ENCODE results near the gene MAMLD1.

The MAMLD1 gene

GRCh38 chrX:150409964-150410363 is 46.8 kb downstream of the MAMLD1 start:
- Histone ChIP-seq H3K9me3 (ENCODE audit: control insufficient read depth, low read depth, low read length) (peaks cover 9% of the 10 kb centered on the region), H3K36me3 (ENCODE audit: control insufficient read depth, low read depth, low read length) (no peaks in the 10 kb centered on the region), H3K9ac (ENCODE audit: low read length) (no peak overlapping the region), H3K4me3 (ENCODE audit: low read length) (no peak overlapping the region), H3K27ac (ENCODE audit: low read length) (no peak overlapping the region), H3K4me1 (ENCODE audit: control insufficient read depth, low read depth, low read length) (no peaks in the 10 kb centered on the region), H3K27me3 (ENCODE audit: control insufficient read depth, insufficient read depth, low read length) (no peaks in the 10 kb centered on the region)

GRCh38 chrX:150410513-150410912 is 47.4 kb downstream of the MAMLD1 start:
- Histone ChIP-seq H3K27me3 (ENCODE audit: control insufficient read depth, insufficient read depth, low read length) (no peaks in the 10 kb centered on the region), H3K4me3 (ENCODE audit: low read length) (no peak overlapping the region)

GRCh38 chrX:150411656-150412055 is 48.5 kb downstream of the MAMLD1 start:
- Histone ChIP-seq H3K9ac (ENCODE audit: low read length) (no peak overlapping the region), H3K36me3 (ENCODE audit: control insufficient read depth, low read depth, low read length) (no peaks in the 10 kb centered on the region), H3K27ac (ENCODE audit: low read length) (no peak overlapping the region), H3K4me1 (ENCODE audit: control insufficient read depth, low read depth, low read length) (no peaks in the 10 kb centered on the region), H3K4me3 (ENCODE audit: low read length) (no peak overlapping the region), H3K9me3 (ENCODE audit: control insufficient read depth, low read depth, low read length) (peaks cover 14% of the 10 kb centered on the region), H3K27me3 (ENCODE audit: control insufficient read depth, insufficient read depth, low read length) (no peaks in the 10 kb centered on the region)

More at GRCh38 chrX:150410513-150410912, 47.4 kb downstream of the MAMLD1 start:
- no peaks in the 10 kb centered on the region for H3K36me3 ChIP-seq (ENCODE audit: control insufficient read depth, low read depth, low read length)
- no peaks in the 10 kb centered on the region for H3K4me1 ChIP-seq (ENCODE audit: control insufficient read depth, low read depth, low read length)
- H3K9me3 ChIP-seq (ENCODE audit: control insufficient read depth, low read depth, low read length), result peaks cover 9% of the 10 kb centered on the region
- H3K27ac ChIP-seq (ENCODE audit: low read length), result no peak overlapping the region
- H3K9ac ChIP-seq (ENCODE audit: low read length), result no peak overlapping the region

GRCh38 chrX:150414228-150414627 is 51.1 kb downstream of the MAMLD1 start:
- Histone ChIP-seq H3K27ac (ENCODE audit: low read length) (no peak overlapping the region), H3K4me3 (ENCODE audit: low read length) (no peak overlapping the region), H3K36me3 (ENCODE audit: control insufficient read depth, low read depth, low read length) (no peaks in the 10 kb centered on the region), H3K9me3 (ENCODE audit: control insufficient read depth, low read depth, low read length) (peaks cover 14% of the 10 kb centered on the region), H3K27me3 (ENCODE audit: control insufficient read depth, insufficient read depth, low read length) (no peaks in the 10 kb centered on the region), H3K4me1 (ENCODE audit: control insufficient read depth, low read depth, low read length) (no peaks in the 10 kb centered on the region), H3K9ac (ENCODE audit: low read length) (no peak overlapping the region)

- H3K9ac ChIP-seq (ENCODE audit: low read length), result no peak overlapping the region
Measured at GRCh38 chrX:150416469-150416868, 53.4 kb downstream of the MAMLD1 start.

GRCh38 chrX:150421816-150422215 is 58.7 kb downstream of the MAMLD1 start:
- Histone ChIP-seq H3K9ac (ENCODE audit: low read length) (no peak overlapping the region), H3K4me1 (ENCODE audit: control insufficient read depth, low read depth, low read length) (no peaks in the 10 kb centered on the region), H3K4me3 (ENCODE audit: low read length) (peak overlapping the region; percentile 21), H3K27me3 (ENCODE audit: control insufficient read depth, insufficient read depth, low read length) (no peaks in the 10 kb centered on the region), H3K9me3 (ENCODE audit: control insufficient read depth, low read depth, low read length) (peaks cover 14% of the 10 kb centered on the region), H3K27ac (ENCODE audit: low read length) (no peak overlapping the region), H3K36me3 (ENCODE audit: control insufficient read depth, low read depth, low read length) (no peaks in the 10 kb centered on the region)

More at GRCh38 chrX:150416469-150416868, 53.4 kb downstream of the MAMLD1 start:
- H3K9me3 ChIP-seq (ENCODE audit: control insufficient read depth, low read depth, low read length), result peaks cover 14% of the 10 kb centered on the region
- H3K36me3 ChIP-seq (ENCODE audit: control insufficient read depth, low read depth, low read length), result no peaks in the 10 kb centered on the region
- H3K27me3 ChIP-seq (ENCODE audit: control insufficient read depth, insufficient read depth, low read length), result no peaks in the 10 kb centered on the region
- H3K4me1 ChIP-seq (ENCODE audit: control insufficient read depth, low read depth, low read length), result no peaks in the 10 kb centered on the region
- H3K27ac ChIP-seq (ENCODE audit: low read length), result no peak overlapping the region
- no peak overlapping the region for H3K4me3 ChIP-seq (ENCODE audit: low read length)

- no peaks in the 10 kb centered on the region for H3K27me3 ChIP-seq (ENCODE audit: control insufficient read depth, insufficient read depth, low read length)
- peaks cover 15% of the 10 kb centered on the region for H3K9me3 ChIP-seq (ENCODE audit: control insufficient read depth, low read depth, low read length)
- no peak overlapping the region for H3K4me3 ChIP-seq (ENCODE audit: low read length)
- H3K27ac ChIP-seq (ENCODE audit: low read length), result no peak overlapping the region
- H3K9ac ChIP-seq (ENCODE audit: low read length), result no peak overlapping the region
- H3K36me3 ChIP-seq (ENCODE audit: control insufficient read depth, low read depth, low read length), result no peaks in the 10 kb centered on the region
- H3K4me1 ChIP-seq (ENCODE audit: control insufficient read depth, low read depth, low read length), result no peaks in the 10 kb centered on the region
Measured at GRCh38 chrX:150429594-150429993, 66.5 kb downstream of the MAMLD1 start.

- Histone ChIP-seq H3K9me3 (ENCODE audit: control insufficient read depth, low read depth, low read length) (peaks cover 21% of the 10 kb centered on the region), H3K9ac (ENCODE audit: low read length) (no peak overlapping the region), H3K4me1 (ENCODE audit: control insufficient read depth, low read depth, low read length) (no peaks in the 10 kb centered on the region), H3K36me3 (ENCODE audit: control insufficient read depth, low read depth, low read length) (no peaks in the 10 kb centered on the region), H3K27me3 (ENCODE audit: control insufficient read depth, insufficient read depth, low read length) (no peaks in the 10 kb centered on the region), H3K4me3 (ENCODE audit: low read length) (no peak overlapping the region), H3K27ac (ENCODE audit: low read length) (no peak overlapping the region)
Measured at GRCh38 chrX:150436195-150436594, 73.1 kb downstream of the MAMLD1 start.

GRCh38 chrX:150438165-150438564 is 75.0 kb downstream of the MAMLD1 start:
- Histone ChIP-seq H3K9me3 (ENCODE audit: control insufficient read depth, low read depth, low read length) (peaks cover 27% of the 10 kb centered on the region), H3K36me3 (ENCODE audit: control insufficient read depth, low read depth, low read length) (no peaks in the 10 kb centered on the region), H3K9ac (ENCODE audit: low read length) (no peak overlapping the region), H3K27me3 (ENCODE audit: control insufficient read depth, insufficient read depth, low read length) (no peaks in the 10 kb centered on the region), H3K27ac (ENCODE audit: low read length) (no peak overlapping the region), H3K4me1 (ENCODE audit: control insufficient read depth, low read depth, low read length) (no peaks in the 10 kb centered on the region), H3K4me3 (ENCODE audit: low read length) (no peak overlapping the region)

- no peak overlapping the region for H3K27ac ChIP-seq (ENCODE audit: low read length)
- no peak overlapping the region for H3K9ac ChIP-seq (ENCODE audit: low read length)
- no peaks in the 10 kb centered on the region for H3K36me3 ChIP-seq (ENCODE audit: control insufficient read depth, low read depth, low read length)
- no peaks in the 10 kb centered on the region for H3K27me3 ChIP-seq (ENCODE audit: control insufficient read depth, insufficient read depth, low read length)
- no peaks in the 10 kb centered on the region for H3K4me1 ChIP-seq (ENCODE audit: control insufficient read depth, low read depth, low read length)
- peaks cover 18% of the 10 kb centered on the region for H3K9me3 ChIP-seq (ENCODE audit: control insufficient read depth, low read depth, low read length)
- no peak overlapping the region for H3K4me3 ChIP-seq (ENCODE audit: low read length)
Measured at GRCh38 chrX:150446151-150446550, 83.0 kb downstream of the MAMLD1 start.

GRCh38 chrX:150446995-150447394 is 83.9 kb downstream of the MAMLD1 start:
- Histone ChIP-seq H3K27ac (ENCODE audit: low read length) (no peak overlapping the region), H3K9me3 (ENCODE audit: control insufficient read depth, low read depth, low read length) (peaks cover 17% of the 10 kb centered on the region), H3K9ac (ENCODE audit: low read length) (no peak overlapping the region), H3K36me3 (ENCODE audit: control insufficient read depth, low read depth, low read length) (no peaks in the 10 kb centered on the region), H3K27me3 (ENCODE audit: control insufficient read depth, insufficient read depth, low read length) (no peaks in the 10 kb centered on the region), H3K4me1 (ENCODE audit: control insufficient read depth, low read depth, low read length) (no peaks in the 10 kb centered on the region), H3K4me3 (ENCODE audit: low read length) (no peak overlapping the region)

GRCh38 chrX:150449313-150449712 is 86.2 kb downstream of the MAMLD1 start:
- no peak overlapping the region for H3K4me3 ChIP-seq (ENCODE audit: low read length)
- no peak overlapping the region for H3K27ac ChIP-seq (ENCODE audit: low read length)
- no peaks in the 10 kb centered on the region for H3K27me3 ChIP-seq (ENCODE audit: control insufficient read depth, insufficient read depth, low read length)
- no peaks in the 10 kb centered on the region for H3K4me1 ChIP-seq (ENCODE audit: control insufficient read depth, low read depth, low read length)
- no peak overlapping the region for H3K9ac ChIP-seq (ENCODE audit: low read length)
- no peaks in the 10 kb centered on the region for H3K36me3 ChIP-seq (ENCODE audit: control insufficient read depth, low read depth, low read length)
- peaks cover 8% of the 10 kb centered on the region for H3K9me3 ChIP-seq (ENCODE audit: control insufficient read depth, low read depth, low read length)

Data from iPS-18a (cell line).